GM12801 (cell line): ENCODE measurements around the gene ALDH5A1.

Experiments used
- TF ChIP-seq, protein P1 (sequence below): IDR thresholded peaks from one replicate; pipeline ENCODE4 v1.5.1; 2011; ENCODE audit warnings: control low read depth; ENCODE audit not compliant: insufficient read length; ENCODE audit errors: extremely low read depth

Gene ALDH5A1

DNA sequence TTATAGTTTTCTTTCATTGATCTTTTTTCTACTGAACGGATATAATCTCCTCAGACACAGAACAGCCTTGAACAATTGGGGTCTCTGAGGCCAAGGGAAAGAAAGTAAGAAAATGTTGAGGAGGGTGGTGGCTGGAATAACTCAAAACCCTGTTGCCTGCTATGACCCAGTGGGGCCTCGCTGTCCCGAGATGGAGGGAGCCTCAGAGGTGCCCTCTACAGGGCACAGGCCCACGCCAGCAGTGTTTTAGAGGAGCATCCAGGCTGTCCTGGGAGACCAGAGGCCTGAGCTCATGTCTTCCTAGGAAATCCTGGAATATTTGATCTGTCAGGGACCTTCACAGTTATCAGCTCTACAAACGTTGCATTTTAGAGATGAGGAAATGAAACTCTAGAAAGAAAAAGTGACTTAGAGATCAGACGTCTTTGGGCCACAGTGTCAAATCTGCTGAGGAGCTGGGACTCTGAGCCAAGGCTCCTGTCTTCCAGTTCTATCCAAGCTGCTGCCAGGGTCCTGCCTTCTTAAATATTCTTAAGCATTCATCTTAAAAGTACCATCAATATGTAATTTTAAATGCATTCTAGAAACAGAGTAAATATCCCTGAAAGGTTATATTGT is 26.3 kb downstream of the ALDH5A1 start:
- TF ChIP-seq, protein P1, sequence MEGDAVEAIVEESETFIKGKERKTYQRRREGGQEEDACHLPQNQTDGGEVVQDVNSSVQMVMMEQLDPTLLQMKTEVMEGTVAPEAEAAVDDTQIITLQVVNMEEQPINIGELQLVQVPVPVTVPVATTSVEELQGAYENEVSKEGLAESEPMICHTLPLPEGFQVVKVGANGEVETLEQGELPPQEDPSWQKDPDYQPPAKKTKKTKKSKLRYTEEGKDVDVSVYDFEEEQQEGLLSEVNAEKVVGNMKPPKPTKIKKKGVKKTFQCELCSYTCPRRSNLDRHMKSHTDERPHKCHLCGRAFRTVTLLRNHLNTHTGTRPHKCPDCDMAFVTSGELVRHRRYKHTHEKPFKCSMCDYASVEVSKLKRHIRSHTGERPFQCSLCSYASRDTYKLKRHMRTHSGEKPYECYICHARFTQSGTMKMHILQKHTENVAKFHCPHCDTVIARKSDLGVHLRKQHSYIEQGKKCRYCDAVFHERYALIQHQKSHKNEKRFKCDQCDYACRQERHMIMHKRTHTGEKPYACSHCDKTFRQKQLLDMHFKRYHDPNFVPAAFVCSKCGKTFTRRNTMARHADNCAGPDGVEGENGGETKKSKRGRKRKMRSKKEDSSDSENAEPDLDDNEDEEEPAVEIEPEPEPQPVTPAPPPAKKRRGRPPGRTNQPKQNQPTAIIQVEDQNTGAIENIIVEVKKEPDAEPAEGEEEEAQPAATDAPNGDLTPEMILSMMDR, result no peak

DNA sequence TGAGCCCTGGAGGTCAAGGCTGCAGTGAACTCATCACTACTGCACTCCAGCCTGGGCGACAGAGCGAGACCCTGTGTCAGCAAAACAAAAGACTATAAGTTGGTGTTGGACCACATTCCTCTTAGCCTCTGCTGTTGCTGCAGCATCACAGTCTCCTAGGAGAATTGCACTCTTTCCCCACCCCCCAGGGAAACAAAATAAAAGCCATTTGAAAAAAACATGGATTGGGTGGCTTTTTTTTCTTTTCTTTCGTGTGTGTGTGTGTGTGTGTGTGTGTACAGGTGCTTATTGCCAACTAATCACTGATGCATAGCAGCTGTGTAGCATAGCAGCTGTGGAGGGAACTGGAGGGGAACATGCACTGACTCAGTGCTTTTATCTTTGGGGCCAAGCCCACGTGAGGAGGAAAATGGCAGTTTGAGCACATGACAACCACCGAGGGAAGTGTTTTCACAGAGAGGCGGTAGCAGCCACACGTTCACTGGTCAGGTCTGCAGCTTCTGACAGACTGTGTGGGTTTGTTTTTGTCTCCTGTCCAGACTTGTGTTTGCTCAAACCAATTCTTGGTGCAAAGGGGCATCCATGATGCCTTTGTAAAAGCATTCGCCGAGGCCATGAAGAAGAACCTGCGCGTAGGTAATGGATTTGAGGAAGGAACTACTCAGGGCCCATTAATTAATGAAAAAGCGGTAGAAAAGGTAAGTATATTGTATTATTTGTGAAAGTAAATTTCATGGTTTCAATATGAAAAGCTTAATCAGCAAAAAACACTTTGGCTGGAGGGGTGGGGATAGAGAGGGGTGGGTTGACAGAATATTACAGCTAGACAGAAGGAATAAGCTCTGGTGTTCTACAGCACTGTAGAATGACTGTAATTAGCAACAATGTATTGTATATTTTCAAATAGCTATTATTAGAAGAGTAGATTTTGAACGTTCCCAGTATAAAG is 27.7 kb downstream of the ALDH5A1 start:
- TF ChIP-seq, protein P1, result no peak

DNA sequence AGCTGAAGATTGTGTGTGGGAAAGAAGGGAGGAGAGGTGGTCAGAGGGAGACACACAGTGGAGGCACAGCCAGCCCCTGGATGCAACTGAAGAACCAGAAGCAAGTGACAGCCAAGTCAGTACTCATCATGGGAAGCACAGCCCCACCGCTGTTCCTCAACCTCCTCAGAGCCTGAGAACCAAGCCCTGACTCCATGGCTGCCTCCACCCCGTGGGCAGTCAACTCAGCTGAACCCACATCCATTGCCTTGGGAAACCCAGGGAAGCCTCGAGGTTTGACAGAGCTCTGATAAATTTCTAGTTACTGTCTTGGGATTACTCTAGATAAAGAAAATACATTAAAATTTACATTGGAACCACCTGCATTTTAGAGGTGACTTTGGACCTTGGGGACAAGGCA is 29.6 kb downstream of the ALDH5A1 start:
- TF ChIP-seq, protein P1, result no peak

DNA sequence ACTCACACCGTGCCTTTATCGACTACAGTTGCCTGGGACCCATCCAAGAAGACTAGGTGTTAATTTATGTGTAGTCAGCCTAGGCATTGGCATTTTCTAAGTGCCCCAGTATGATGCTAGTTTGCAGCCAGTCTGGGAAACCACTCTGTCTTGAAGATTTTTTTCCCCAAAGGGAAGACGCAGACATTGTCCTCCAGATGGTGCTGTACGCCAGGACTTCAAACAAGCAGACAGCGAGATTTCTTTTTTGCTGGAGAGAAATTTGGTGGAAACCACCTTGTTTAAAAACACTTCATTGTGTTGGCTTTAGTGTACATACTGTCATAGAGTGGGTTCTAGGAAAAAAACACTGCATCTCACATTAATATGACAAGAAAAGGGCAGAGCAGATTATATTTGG is 30.0 kb downstream of the ALDH5A1 start:
- TF ChIP-seq, protein P1, result no peak

DNA sequence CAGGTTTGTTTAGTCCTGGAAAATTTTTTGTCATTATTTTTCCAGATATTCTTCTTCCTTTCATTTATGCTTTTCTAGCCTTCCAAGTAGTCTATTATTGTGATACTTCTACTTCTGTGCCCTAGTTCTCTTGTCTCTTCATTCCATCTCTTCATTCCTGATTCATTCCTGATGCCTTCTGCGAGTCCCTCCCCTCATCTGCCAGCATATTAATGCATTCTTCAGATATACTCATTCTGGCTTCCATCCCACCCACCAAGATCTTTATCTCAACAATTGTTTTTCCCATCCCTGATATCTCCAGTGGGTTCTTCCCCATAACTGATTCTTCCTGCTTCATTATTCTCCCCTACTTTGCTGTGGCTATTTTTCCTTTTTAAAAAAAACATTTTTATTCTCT is 35.2 kb downstream of the ALDH5A1 start:
- TF ChIP-seq, protein P1, result no peak

DNA sequence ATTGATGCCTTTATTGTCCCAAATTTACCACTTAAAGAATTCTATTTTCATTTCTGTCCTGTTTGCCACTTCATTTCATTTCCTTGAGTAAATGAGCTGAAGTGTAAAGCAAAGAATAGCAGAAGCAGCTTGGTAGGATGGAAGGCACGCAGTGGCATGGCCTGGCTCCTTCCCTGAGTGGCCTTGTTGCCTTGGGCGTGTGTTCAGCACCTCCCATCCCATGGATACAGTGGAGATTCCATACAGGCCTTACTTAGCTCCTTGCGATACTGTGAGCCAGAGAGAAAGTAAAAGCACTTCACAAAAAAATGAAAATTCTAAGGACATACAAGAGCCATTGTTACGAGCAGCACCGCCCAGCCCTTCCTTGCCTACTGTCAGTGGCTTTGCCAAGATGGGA is 39.6 kb downstream of the ALDH5A1 start:
- TF ChIP-seq, protein P1, result no peak

DNA sequence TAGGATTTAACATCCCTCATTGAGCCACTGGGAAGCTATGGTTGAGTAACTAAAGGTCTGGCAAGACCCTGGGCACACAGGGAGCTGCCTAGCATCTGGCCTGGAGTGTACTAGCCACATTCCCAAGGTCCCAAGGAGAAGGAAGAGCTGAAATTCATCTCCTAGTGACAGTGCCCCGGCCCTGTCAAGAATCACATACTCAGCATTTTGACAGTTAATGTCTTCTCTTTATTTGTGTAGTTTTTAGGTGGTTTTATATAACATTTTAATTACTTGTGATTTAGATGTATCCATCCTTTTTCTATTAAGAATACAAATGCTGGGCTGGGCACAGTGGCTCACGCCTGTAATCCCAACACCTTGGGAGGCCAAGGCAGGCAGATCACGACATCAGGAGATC is 40.4 kb downstream of the ALDH5A1 start:
- TF ChIP-seq, protein P1, result no peak
